OCI-LY7 (cell line): ENCODE data around the gene C3orf20. TPM values are rescaled to one million over a fixed set of nuclear protein-coding genes. Genes with fewer than 3 reads are reported as not detected.

Experiments
- BruUV-seq: library from RNA; stranded (reverse); fragments of 400-500 nt; replicated peaks from 2 replicates; lab custom pipeline; 2021; lab: Mats Ljungman, UMichigan
- CTCF ChIA-PET: fragments of 300-600 bp; sonication (Branson Sonifier 250); formaldehyde crosslinking; loops from one replicate; lab custom pipeline; 2022; ENCODE audit warnings: antibody characterized with exemption; ENCODE audit not compliant: unreplicated experiment; lab: Charles Lee
- POLR2A ChIA-PET: fragments of 300-600 bp; sonication (Branson Sonifier 250); formaldehyde crosslinking; loops from one replicate; lab custom pipeline; 2022; ENCODE audit warnings: antibody characterized with exemption; lab: Charles Lee
- DNase-seq: peaks from one replicate; pipeline ENCODE4 v3.0.0-alpha.2; 2015; ENCODE audit warnings: low spot score
- H2AFZ ChIP-seq: fragments of 200-600 bp; sonication (generic), shearing (Covaris generic); 2 replicates; pipeline ENCODE4 v1.6.1; 2014; ENCODE audit warnings: mild to moderate bottlenecking, antibody characterized with exemption, low read length, moderate library complexity
- H3K27ac ChIP-seq: fragments of 200-600 bp; sonication (generic); 2 replicates; pipeline ENCODE4 v1.5.1; 2014; ENCODE audit warnings: mixed run types, low read depth, mild to moderate bottlenecking, moderate library complexity, low read length, inconsistent platforms; ENCODE audit not compliant: poor library complexity, severe bottlenecking
- H3K36me3 ChIP-seq: fragments of 200-600 bp; sonication (generic); 2 replicates; pipeline ENCODE4 v1.6.1; 2014; ENCODE audit warnings: mild to moderate bottlenecking, antibody characterized with exemption, low read length, moderate library complexity, mixed read lengths; ENCODE audit not compliant: insufficient read depth
- H3K4me1 ChIP-seq: fragments of 200-600 bp; sonication (generic); 2 replicates; pipeline ENCODE4 v1.5.1; 2014; ENCODE audit warnings: mild to moderate bottlenecking, low read length; ENCODE audit not compliant: insufficient read depth, poor library complexity, severe bottlenecking
- H3K4me2 ChIP-seq: fragments of 200-600 bp; sonication (generic); 2 replicates; pipeline ENCODE4 v1.6.1; 2014; ENCODE audit warnings: mild to moderate bottlenecking, low read length
- H3K4me3 ChIP-seq: fragments of 200-600 bp; sonication (generic); 2 replicates; pipeline ENCODE4 v1.5.1; 2014; ENCODE audit warnings: mild to moderate bottlenecking, low read depth, low read length; ENCODE audit not compliant: poor library complexity, severe bottlenecking
- H3K79me2 ChIP-seq: fragments of 200-600 bp; sonication (generic); 2 replicates; pipeline ENCODE4 v1.6.1; 2016; ENCODE audit warnings: low read depth, mild to moderate bottlenecking, low read length, moderate library complexity, mixed read lengths; ENCODE audit not compliant: insufficient read depth
- H3K9me2 ChIP-seq: fragments of 200-600 bp; sonication (generic); 2 replicates; pipeline ENCODE4 v1.6.1; 2016; ENCODE audit warnings: mild to moderate bottlenecking, low read length, mixed read lengths; ENCODE audit not compliant: insufficient read depth
- H3K9me3 ChIP-seq: fragments of 200-600 bp; sonication (generic); 2 replicates; pipeline ENCODE4 v1.6.1; 2014; ENCODE audit warnings: mild to moderate bottlenecking, mixed run types, low read length, mixed read lengths
- H4K20me1 ChIP-seq: fragments of 200-600 bp; sonication (generic); 2 replicates; pipeline ENCODE4 v1.6.1; 2014; ENCODE audit warnings: mild to moderate bottlenecking, antibody characterized with exemption, low read length, moderate library complexity, mixed read lengths; ENCODE audit not compliant: insufficient read depth
- EZH2phosphoT487 ChIP-seq: fragments of 200-600 bp; sonication (generic); IDR thresholded peaks from 2 replicates; pipeline ENCODE4 v1.6.1; 2018; ENCODE audit warnings: low read depth, borderline replicate concordance, mild to moderate bottlenecking, mixed run types, antibody characterized with exemption, low read length, moderate library complexity, mixed read lengths
- intact Hi-C: fragments of 100-400 bp; cut with micrococcal nuclease; formaldehyde crosslinking; loops from one replicate; pipeline ENCODE4 v1.10.0; 2022; ENCODE audit not compliant: unreplicated experiment
- total RNA-seq, 2 experiments: library from RNA; depleted of rRNA in 1 of 2; stranded (reverse); fragments of >200 nt in 1 of 2; shearing (Covaris generic) in 1 of 2; gene quantifications; 2 replicates each; pipeline ENCODE4 v1.2.3, GENCODE V29; 2014 to 2022
- TF ChIP-seq, protein P1 (sequence below): fragments of 200-600 bp; sonication (generic); conservative IDR thresholded peaks from 2 replicates; pipeline ENCODE4 v1.5.1; 2014; ENCODE audit warnings: mild to moderate bottlenecking, antibody characterized with exemption, low read length, moderate library complexity, mixed read lengths

C3orf20 gene
- total RNA-seq, 2 experiments from 2014 or later: 2.2 to 2.7 TPM

- BruUV-seq: no TSS peak
- intact Hi-C loops: no loop called here
Observed at GRCh38 chr3:14773691-14774128, 98.8 kb downstream of the C3orf20 start.

DNA sequence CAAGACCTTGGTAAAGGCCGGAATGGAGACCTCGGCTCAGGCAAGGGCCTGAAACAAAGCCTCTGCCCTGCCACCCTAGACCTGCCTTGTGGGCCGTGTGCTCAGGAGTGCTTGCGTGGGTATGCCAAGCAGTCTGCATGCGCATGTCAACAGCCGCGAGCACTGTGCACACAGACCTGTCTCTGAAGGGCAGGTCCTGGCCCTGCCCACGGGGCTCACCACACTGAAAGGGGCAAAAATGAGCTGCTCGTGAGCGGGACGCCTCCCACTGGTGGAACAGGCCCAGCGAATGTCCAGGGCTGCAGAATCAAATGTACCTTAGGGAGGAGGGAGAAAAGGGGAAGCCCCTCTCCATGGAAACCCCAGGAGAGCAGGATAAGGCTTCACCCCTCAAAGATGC, 99.5 kb downstream of the C3orf20 start:
- no peak for DNase-seq
- Histone ChIP-seq H3K4me3 (no peak overlapping the region), H3K36me3 (no peaks in the 10 kb centered on the region), H2AFZ (no peak overlapping the region), H3K9me2 (no peaks in the 10 kb centered on the region), H3K4me2 (no peak overlapping the region), H3K4me1 (no peaks in the 10 kb centered on the region), H3K9me3 (peaks cover 12% of the 10 kb centered on the region; the same call in 1 of the 2 replicates), H3K27ac (no peak overlapping the region), H3K79me2 (no peaks in the 10 kb centered on the region), H4K20me1 (no peaks in the 10 kb centered on the region)
- CTCF ChIA-PET: interaction anchor here (1.1 kb wide), 1 partner anchor 97 kb away, joined by 3 read pairs; no protein-coding TSS in a partner anchor
- no peak for TF ChIP-seq EZH2phosphoT487
- TF ChIP-seq, protein P1, sequence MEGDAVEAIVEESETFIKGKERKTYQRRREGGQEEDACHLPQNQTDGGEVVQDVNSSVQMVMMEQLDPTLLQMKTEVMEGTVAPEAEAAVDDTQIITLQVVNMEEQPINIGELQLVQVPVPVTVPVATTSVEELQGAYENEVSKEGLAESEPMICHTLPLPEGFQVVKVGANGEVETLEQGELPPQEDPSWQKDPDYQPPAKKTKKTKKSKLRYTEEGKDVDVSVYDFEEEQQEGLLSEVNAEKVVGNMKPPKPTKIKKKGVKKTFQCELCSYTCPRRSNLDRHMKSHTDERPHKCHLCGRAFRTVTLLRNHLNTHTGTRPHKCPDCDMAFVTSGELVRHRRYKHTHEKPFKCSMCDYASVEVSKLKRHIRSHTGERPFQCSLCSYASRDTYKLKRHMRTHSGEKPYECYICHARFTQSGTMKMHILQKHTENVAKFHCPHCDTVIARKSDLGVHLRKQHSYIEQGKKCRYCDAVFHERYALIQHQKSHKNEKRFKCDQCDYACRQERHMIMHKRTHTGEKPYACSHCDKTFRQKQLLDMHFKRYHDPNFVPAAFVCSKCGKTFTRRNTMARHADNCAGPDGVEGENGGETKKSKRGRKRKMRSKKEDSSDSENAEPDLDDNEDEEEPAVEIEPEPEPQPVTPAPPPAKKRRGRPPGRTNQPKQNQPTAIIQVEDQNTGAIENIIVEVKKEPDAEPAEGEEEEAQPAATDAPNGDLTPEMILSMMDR: 0 out of 2 replicates have a peak, but pooled peaks have one; percentile 17
- intact Hi-C loops: no loop called here
- no TSS peak for BruUV-seq
- POLR2A ChIA-PET: interaction anchor here (1.4 kb wide), 1 partner anchor 88 kb away, joined by 6 read pairs; no protein-coding TSS in a partner anchor

More at GRCh38 chr3:14773691-14774128, 98.8 kb downstream of the C3orf20 start:
- Histone ChIP-seq H3K36me3 (no peaks in the 10 kb centered on the region), H3K27ac (no peak overlapping the region), H2AFZ (no peak overlapping the region), H4K20me1 (no peaks in the 10 kb centered on the region), H3K9me2 (no peaks in the 10 kb centered on the region), H3K79me2 (no peaks in the 10 kb centered on the region), H3K9me3 (peaks cover 5% of the 10 kb centered on the region; the same call in 1 of the 2 replicates), H3K4me3 (no peak overlapping the region), H3K4me2 (no peak overlapping the region), H3K4me1 (no peaks in the 10 kb centered on the region)
- DNase-seq: no peak
- ChIA-PET CTCF (no interaction called here), POLR2A (interaction anchor here (1.4 kb wide), 1 partner anchor 87 kb away, joined by 6 read pairs; no protein-coding TSS in a partner anchor)
- no peak for TF ChIP-seq EZH2phosphoT487
- TF ChIP-seq, protein P1: no peak

DNA sequence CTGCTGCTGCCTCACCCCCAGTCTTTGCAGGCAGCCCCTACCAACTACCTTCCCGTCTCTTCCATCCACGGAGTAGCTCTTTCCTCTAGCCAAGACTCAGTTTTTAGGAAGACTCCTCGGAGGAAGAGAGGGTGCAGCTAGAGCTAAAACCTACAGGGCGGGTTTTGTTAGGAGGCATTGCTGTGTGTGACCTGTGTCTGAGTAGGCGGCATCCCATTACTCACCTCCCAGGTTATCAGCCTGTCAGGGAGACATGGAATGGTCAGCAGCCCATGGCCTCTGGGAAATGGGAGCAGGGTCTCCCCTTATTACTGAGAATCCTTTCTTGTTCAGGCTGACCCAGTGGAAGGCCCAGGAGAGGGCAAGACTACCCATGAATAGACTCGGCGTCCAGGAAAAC, 100.1 kb downstream of the C3orf20 start:
- CTCF ChIA-PET: interaction anchor here (1.1 kb wide), 1 partner anchor 98 kb away, joined by 3 read pairs; no protein-coding TSS in a partner anchor

More for the DNA sequence above, 100.1 kb downstream of the C3orf20 start:
- intact Hi-C loops: no loop called here
- DNase-seq: no peak
- H3K9me2 ChIP-seq: no peaks in the 10 kb centered on the region
- H3K79me2 ChIP-seq: no peaks in the 10 kb centered on the region
- TF ChIP-seq, protein P1: no peak
- no peak for TF ChIP-seq EZH2phosphoT487
- POLR2A ChIA-PET: interaction anchor here (1.4 kb wide), 1 partner anchor 88 kb away, joined by 6 read pairs; no protein-coding TSS in a partner anchor
- BruUV-seq: no TSS peak
- no peak overlapping the region for H2AFZ ChIP-seq
- no peaks in the 10 kb centered on the region for H3K4me1 ChIP-seq
- no peaks in the 10 kb centered on the region for H3K36me3 ChIP-seq
- no peak overlapping the region for H3K27ac ChIP-seq
- H3K9me3 ChIP-seq: peaks cover 16% of the 10 kb centered on the region; the same call in 1 of the 2 replicates
- H3K4me3 ChIP-seq: no peak overlapping the region
- H4K20me1 ChIP-seq: no peaks in the 10 kb centered on the region
- no peak overlapping the region for H3K4me2 ChIP-seq
